Activated CD8-positive, alpha-beta memory T cell treated with anti-CD3 and anti-CD28 coated beads, Interleukin-2, amount 10 ng/mL, durations not matched to agents 7 days and 5 days (primary cell): ENCODE data around the gene KRTAP19-8. TPM values are rescaled to one million over a fixed set of nuclear protein-coding genes. Genes with fewer than 3 reads are reported as not detected.
A peak's percentile ranks its signal among the peaks of the same experiment; 100 is the strongest.

Source experiments
- ATAC-seq: fragments of 150-1000 bp; cut with Tn5 transposase; one replicate; pipeline ENCODE4 v1.10.0; 2021; ENCODE audit warnings: moderate library complexity
- CTCF ChIA-PET: fragments of 350-600 bp; sonication (Branson Sonifier 250); formaldehyde crosslinking; loops from one replicate; lab custom pipeline; 2021; ENCODE audit warnings: antibody characterized with exemption; lab: Charles Lee
- DNase-seq: peaks from one replicate; pipeline ENCODE4 v3.0.0-alpha.2; 2020
- H3K27ac Mint-ChIP-seq: one replicate; pipeline ENCODE4 v1.8.0; 2021; ENCODE audit warnings: mild to moderate bottlenecking, mixed read lengths
- H3K27me3 Mint-ChIP-seq: one replicate; pipeline ENCODE4 v1.8.0; 2021; ENCODE audit warnings: mixed read lengths
- H3K36me3 Mint-ChIP-seq: one replicate; pipeline ENCODE4 v1.8.0; 2021; ENCODE audit warnings: mild to moderate bottlenecking, mixed read lengths
- H3K4me1 Mint-ChIP-seq: one replicate; pipeline ENCODE4 v1.8.0; 2021; ENCODE audit warnings: mixed read lengths
- H3K4me3 Mint-ChIP-seq: one replicate; pipeline ENCODE4 v1.8.0; 2021; ENCODE audit warnings: mild to moderate bottlenecking, moderate library complexity, mixed read lengths
- H3K9me3 Mint-ChIP-seq: one replicate; pipeline ENCODE4 v1.8.0; 2022; ENCODE audit warnings: low read depth, mixed read lengths
- total RNA-seq, 2 experiments: library from RNA; stranded (reverse); gene quantifications; one replicate each; pipeline ENCODE4 v1.2.3, GENCODE V29; 2021

The KRTAP19-8 gene, protein sequence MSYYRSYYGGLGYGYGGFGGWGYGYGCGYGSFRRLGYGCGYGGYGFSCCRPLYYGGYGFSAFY
- not detected for total RNA-seq

DNA sequence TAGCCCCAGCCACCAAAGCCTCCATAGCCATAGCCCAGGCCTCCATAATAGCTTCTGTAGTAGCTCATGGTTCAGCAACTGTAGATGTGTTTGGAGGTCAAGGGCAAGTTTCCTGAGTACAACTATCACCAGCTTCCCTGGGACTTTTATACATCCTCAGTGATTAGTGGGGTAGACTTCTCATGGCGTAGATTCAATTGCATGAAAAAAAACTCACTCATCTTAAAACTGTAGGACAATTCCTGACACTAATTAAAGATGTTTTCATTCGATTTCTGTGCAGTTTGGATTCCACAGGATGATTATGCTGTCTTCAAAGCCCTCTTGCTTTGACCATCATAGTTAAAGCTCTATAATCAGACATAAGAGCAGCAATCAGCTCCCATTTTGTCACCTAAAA lies at the start of gene KRTAP19-8:
KRTAP19-8 (minus strand) TSS at position 101 of the 400 bp plus-strand sequence; CDS start at position 68, 33 bp downstream.
- ATAC-seq, result no peak
- Mint-ChIP-seq H3K27me3 (peaks cover 21% of the 10 kb centered on the region), H3K4me1 (no peaks in the 10 kb centered on the region), H3K9me3 (no peaks in the 10 kb centered on the region), H3K36me3 (no peaks in the 10 kb centered on the region), H3K4me3 (no peak within 1 kb of the TSS), H3K27ac (no peak within 1 kb of the TSS)
- CTCF ChIA-PET, result no interaction called here
- no peak for DNase-seq

GRCh38 chr21:31087639-31088473 lies 49.6 kb upstream of the KRTAP19-8 start:
- Mint-ChIP-seq H3K4me1 (peaks cover 10% of the 10 kb centered on the region), H3K9me3 (no peaks in the 10 kb centered on the region), H3K36me3 (no peaks in the 10 kb centered on the region), H3K4me3 (peak overlapping the region; percentile 22), H3K27me3 (peaks cover 45% of the 10 kb centered on the region), H3K27ac (no peak overlapping the region)
- DNase-seq, result no peak
- CTCF ChIA-PET, result interaction anchor here (0.5 to 4.2 kb wide), 7 partner anchors 9 to 453 kb away, joined by 3 to 28 read pairs (median 4); no protein-coding TSS in a partner anchor
- ATAC-seq, result no peak

DNA sequence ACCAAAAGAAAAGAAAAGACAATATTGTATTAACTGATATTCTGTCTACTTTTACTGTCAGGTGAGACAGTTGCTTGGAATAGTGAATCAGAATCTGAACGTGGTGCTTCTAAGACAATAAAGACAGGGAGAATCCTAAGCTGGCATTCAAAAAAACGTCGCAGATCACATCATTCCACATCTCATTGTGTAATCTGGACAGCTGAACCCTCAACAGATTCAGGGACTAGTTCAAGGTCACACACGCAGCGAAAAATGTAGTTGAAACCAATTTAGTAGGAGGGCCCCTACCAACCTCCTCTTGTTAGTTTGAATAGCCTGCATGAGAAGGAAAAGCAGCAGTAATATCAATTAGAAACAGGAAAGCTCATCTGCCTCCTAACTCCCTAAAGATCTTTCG lies 46.4 kb upstream of the KRTAP19-8 start:
- no peaks in the 10 kb centered on the region for H3K9me3 Mint-ChIP-seq
- peaks cover 10% of the 10 kb centered on the region for H3K4me1 Mint-ChIP-seq
- CTCF ChIA-PET, result interaction anchor here (1.1 to 4.2 kb wide), 2 partner anchors 245 to 253 kb away, joined by 5 to 28 read pairs; no protein-coding TSS in a partner anchor
- no peak overlapping the region for H3K27ac Mint-ChIP-seq
- no peak overlapping the region for H3K4me3 Mint-ChIP-seq
- H3K27me3 Mint-ChIP-seq, result peaks cover 41% of the 10 kb centered on the region
- ATAC-seq (no peak), DNase-seq (no peak)
- no peaks in the 10 kb centered on the region for H3K36me3 Mint-ChIP-seq

GRCh38 chr21:31078796-31079195 lies 40.5 kb upstream of the KRTAP19-8 start:
- ATAC-seq (peak; percentile 49), DNase-seq (peak; percentile 49)
- H3K27me3 Mint-ChIP-seq, result peaks cover 52% of the 10 kb centered on the region
- H3K4me1 Mint-ChIP-seq, result peaks cover 13% of the 10 kb centered on the region
- H3K4me3 Mint-ChIP-seq, result no peak overlapping the region
- no peak overlapping the region for H3K27ac Mint-ChIP-seq
- CTCF ChIA-PET, result interaction anchor here (1.1 to 2.1 kb wide), 2 partner anchors 9 to 247 kb away, joined by 3 to 5 read pairs; no protein-coding TSS in a partner anchor
- H3K36me3 Mint-ChIP-seq, result peaks cover 3% of the 10 kb centered on the region
- no peaks in the 10 kb centered on the region for H3K9me3 Mint-ChIP-seq

GRCh38 chr21:31078216-31078615 lies 39.9 kb upstream of the KRTAP19-8 start:
- ATAC-seq, result no peak
- peaks cover 13% of the 10 kb centered on the region for H3K4me1 Mint-ChIP-seq

DNA sequence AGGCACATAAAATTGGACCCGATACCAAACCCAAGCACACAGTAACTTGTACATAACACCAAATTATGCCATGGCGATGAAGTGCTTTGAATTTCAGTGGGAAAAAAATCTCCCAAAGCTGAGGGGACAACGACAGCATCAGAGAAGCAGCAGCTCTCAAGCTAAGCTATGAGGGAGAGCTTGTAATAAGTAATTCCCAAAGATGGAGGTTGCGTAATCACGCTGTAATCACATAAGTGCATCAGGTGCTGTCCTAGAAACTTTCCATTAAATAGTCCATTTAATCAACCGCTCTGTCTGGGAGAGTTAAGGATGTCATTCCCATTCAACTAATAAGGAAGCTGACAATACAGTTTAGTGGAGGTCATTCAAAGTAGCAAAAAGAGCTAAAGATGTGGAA lies 37.6 kb upstream of the KRTAP19-8 start:
- H3K9me3 Mint-ChIP-seq, result no peaks in the 10 kb centered on the region
- no peak overlapping the region for H3K27ac Mint-ChIP-seq
- CTCF ChIA-PET, result interaction anchor here (0.7 kb wide), 1 partner anchor 12 kb away, joined by 3 read pairs; no protein-coding TSS in a partner anchor
- ATAC-seq, result no peak
- H3K4me3 Mint-ChIP-seq, result no peak overlapping the region
- H3K36me3 Mint-ChIP-seq, result peaks cover 3% of the 10 kb centered on the region
- peaks cover 63% of the 10 kb centered on the region for H3K27me3 Mint-ChIP-seq
- peaks cover 15% of the 10 kb centered on the region for H3K4me1 Mint-ChIP-seq
- DNase-seq, result no peak

More at GRCh38 chr21:31078216-31078615, 39.9 kb upstream of the KRTAP19-8 start:
- peaks cover 3% of the 10 kb centered on the region for H3K36me3 Mint-ChIP-seq
- H3K27ac Mint-ChIP-seq, result no peak overlapping the region
- CTCF ChIA-PET, result interaction anchor here (1.1 to 2.1 kb wide), 2 partner anchors 9 to 247 kb away, joined by 3 to 5 read pairs; no protein-coding TSS in a partner anchor
- no peak overlapping the region for H3K4me3 Mint-ChIP-seq
- peaks cover 57% of the 10 kb centered on the region for H3K27me3 Mint-ChIP-seq
- H3K9me3 Mint-ChIP-seq, result no peaks in the 10 kb centered on the region
- DNase-seq, result no peak

DNA sequence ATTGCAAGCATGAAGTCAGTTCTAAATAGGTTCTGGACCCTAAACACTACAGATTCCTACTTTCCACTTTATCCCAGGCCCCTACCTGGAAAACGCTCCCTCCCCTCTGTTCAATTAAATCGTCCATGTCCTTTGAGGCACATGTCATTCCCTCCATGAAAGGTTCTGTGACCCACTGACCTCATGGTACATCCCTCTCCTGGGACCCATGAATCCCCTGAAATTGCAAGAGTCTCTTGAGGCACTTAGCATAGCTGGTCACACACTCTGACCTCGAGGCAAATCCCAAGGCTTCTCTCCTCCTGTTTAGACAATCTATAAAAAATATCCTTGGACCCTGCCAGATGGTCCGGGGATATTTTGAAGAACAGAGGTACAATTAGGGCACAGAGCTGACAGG lies 34.3 kb upstream of the KRTAP19-8 start:
- Mint-ChIP-seq H3K9me3 (no peaks in the 10 kb centered on the region), H3K27ac (no peak overlapping the region), H3K4me3 (no peak overlapping the region), H3K4me1 (peaks cover 2% of the 10 kb centered on the region), H3K27me3 (peaks cover 64% of the 10 kb centered on the region), H3K36me3 (peaks cover 3% of the 10 kb centered on the region)
- CTCF ChIA-PET, result no interaction called here
- ATAC-seq, result no peak
- no peak for DNase-seq

- Mint-ChIP-seq H3K27ac (no peak overlapping the region), H3K9me3 (no peaks in the 10 kb centered on the region), H3K36me3 (no peaks in the 10 kb centered on the region), H3K27me3 (peaks cover 29% of the 10 kb centered on the region), H3K4me1 (peaks cover 6% of the 10 kb centered on the region), H3K4me3 (no peak overlapping the region)
- CTCF ChIA-PET, result no interaction called here
- DNase-seq (no peak), ATAC-seq (no peak)
These were observed 26.5 kb upstream of the KRTAP19-8 start for GRCh38 chr21:31064803-31065202.

DNA sequence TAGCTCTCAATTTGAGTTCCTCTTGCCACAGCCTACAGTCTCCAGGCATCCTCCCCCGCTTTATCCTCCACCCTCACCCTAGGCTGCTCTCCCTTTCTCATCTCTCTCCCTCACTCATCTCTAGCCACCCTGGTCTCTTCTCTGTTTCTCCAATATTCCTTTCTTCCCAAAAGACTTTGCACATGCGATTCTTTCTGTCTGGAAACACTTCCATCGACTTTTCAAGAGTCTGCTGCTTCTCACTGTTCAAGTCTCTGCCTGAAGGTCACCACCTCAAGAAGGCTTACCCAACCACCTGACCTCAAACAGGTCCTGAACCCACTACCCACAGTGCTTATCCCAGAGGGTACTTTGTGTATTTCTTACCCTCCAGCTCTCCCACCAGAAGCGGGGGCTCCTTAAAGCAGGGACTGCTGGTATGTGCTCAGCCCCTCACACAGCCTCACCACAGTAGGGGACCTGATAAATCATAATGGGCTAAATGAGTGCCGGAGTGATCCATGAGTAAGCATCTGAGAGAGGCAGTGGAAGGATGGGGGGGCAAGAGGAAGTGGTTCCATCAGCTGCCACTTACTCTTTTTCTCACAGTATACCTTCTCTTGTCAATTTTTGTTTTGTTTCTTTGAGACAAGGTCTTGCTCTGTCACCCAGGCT lies 14.3 kb upstream of the KRTAP19-8 start:
- DNase-seq (no peak), ATAC-seq (no peak)
- no peak overlapping the region for H3K4me3 Mint-ChIP-seq
- no peaks in the 10 kb centered on the region for H3K9me3 Mint-ChIP-seq
- H3K27ac Mint-ChIP-seq, result no peak overlapping the region
- CTCF ChIA-PET, result no interaction called here
- H3K36me3 Mint-ChIP-seq, result no peaks in the 10 kb centered on the region
- H3K4me1 Mint-ChIP-seq, result no peaks in the 10 kb centered on the region
- peaks cover 4% of the 10 kb centered on the region for H3K27me3 Mint-ChIP-seq

- ATAC-seq (no peak), DNase-seq (no peak)
- no peaks in the 10 kb centered on the region for H3K9me3 Mint-ChIP-seq
- peaks cover 4% of the 10 kb centered on the region for H3K27me3 Mint-ChIP-seq
- no peak overlapping the region for H3K27ac Mint-ChIP-seq
- H3K4me3 Mint-ChIP-seq, result no peak overlapping the region
- H3K36me3 Mint-ChIP-seq, result no peaks in the 10 kb centered on the region
- CTCF ChIA-PET, result no interaction called here
- H3K4me1 Mint-ChIP-seq, result no peaks in the 10 kb centered on the region
These were observed 12.4 kb upstream of the KRTAP19-8 start for GRCh38 chr21:31050577-31051157.

GRCh38 chr21:31045841-31046240 lies 7.6 kb upstream of the KRTAP19-8 start:
- Mint-ChIP-seq H3K4me1 (no peaks in the 10 kb centered on the region), H3K27ac (no peak overlapping the region)

GRCh38 chr21:31043471-31043870 lies 5.2 kb upstream of the KRTAP19-8 start:
- no peak overlapping the region for H3K4me3 Mint-ChIP-seq
- H3K36me3 Mint-ChIP-seq, result no peaks in the 10 kb centered on the region
- DNase-seq, result no peak
- peaks cover 14% of the 10 kb centered on the region for H3K27me3 Mint-ChIP-seq
- H3K9me3 Mint-ChIP-seq, result no peaks in the 10 kb centered on the region
- CTCF ChIA-PET, result no interaction called here
- no peaks in the 10 kb centered on the region for H3K4me1 Mint-ChIP-seq
- H3K27ac Mint-ChIP-seq, result no peak overlapping the region
- ATAC-seq, result no peak

More at GRCh38 chr21:31045841-31046240, 7.6 kb upstream of the KRTAP19-8 start:
- DNase-seq (no peak), ATAC-seq (no peak)
- H3K4me3 Mint-ChIP-seq, result no peak overlapping the region
- CTCF ChIA-PET, result no interaction called here
- H3K9me3 Mint-ChIP-seq, result no peaks in the 10 kb centered on the region
- H3K27me3 Mint-ChIP-seq, result peaks cover 10% of the 10 kb centered on the region
- H3K36me3 Mint-ChIP-seq, result no peaks in the 10 kb centered on the region

DNA sequence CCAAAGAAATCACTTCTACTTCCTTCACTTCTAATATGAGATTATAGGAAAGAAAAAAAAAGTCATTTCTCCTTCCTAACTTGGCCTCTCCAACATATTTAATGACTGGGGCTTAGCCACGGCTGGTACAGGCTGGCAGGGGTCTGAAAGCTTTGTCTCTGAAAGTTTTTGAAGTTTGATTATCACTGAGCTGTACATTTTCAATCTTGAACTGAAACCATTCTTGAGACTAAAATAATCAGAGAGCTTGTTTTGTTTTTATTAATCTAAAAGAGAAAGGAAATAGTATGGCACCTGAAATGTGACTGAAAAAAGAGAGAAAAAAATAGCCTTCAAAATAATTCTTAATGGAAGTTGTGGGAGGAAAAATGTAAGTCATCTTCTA lies 3.8 kb upstream of the KRTAP19-8 start:
- DNase-seq (no peak), ATAC-seq (no peak)
- CTCF ChIA-PET, result no interaction called here
- Mint-ChIP-seq H3K9me3 (no peaks in the 10 kb centered on the region), H3K4me1 (no peaks in the 10 kb centered on the region), H3K36me3 (no peaks in the 10 kb centered on the region), H3K27ac (no peak overlapping the region), H3K27me3 (peaks cover 18% of the 10 kb centered on the region), H3K4me3 (no peak overlapping the region)
